Superior temporal gyrus (tissue), 1 donor: ENCODE results near the gene CTDP1.

Source experiments
- DNase-seq: peaks from one replicate; pipeline ENCODE4 v3.0.0-alpha.2; 2016; ENCODE audit errors: extremely low spot score

CTDP1 gene

DNA sequence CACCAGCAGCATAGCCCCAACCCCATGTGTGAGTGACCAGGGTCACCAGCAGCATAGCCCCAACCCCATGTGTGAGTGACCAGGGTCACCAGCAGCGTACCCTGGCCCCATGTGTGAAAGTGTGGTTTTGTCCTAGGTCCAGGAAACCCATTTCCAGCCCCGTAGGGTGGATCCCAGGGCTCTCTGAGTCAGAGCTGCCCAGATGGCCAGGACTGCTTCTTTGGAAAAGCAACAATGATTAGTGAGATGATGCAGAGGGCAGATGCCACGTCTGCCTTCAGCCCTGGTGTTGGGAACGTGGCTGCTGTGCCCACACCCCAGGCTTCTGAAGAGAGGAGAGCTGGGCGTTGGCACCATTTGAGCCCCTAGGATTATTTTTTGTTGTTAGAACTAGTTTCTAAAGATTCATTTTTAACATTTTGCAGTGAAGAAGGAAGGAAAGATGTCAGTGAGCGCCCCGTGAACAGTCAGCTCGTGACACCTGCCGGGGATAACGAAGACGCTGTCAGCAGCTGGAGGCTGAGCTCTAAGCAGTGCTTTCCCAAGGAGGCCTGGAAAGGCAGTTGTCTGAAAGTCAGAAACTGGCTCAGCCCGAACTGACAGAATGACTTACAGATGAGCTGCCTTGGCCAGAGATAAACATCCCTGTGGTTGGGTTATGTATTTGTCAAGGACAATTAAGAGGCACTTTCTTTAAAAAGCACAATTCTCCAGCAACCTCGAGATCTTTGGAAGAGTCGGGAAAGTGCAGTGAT is 86.1 kb downstream of the CTDP1 start:
- DNase-seq, result no peak

DNA sequence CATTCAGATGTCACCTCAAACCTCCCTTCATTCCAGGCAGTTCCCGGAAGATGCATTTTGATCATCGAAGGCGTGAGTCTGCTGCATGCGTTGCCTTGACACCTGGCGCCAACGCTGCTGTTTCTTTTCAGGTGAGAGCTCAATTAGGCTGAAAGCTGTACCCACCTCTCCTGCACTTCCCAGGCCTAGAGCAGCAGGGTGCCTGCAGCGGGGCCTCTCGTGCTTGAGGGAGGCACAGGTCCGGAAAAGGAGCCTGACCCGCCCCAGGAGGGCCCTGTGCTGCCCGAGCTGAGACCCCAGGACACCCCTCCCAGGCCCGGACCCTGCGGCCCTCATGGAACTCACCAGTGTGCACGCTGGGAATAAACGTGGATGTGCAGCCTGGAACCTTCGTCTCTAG is 86.7 kb downstream of the CTDP1 start:
- DNase-seq, result no peak

DNA sequence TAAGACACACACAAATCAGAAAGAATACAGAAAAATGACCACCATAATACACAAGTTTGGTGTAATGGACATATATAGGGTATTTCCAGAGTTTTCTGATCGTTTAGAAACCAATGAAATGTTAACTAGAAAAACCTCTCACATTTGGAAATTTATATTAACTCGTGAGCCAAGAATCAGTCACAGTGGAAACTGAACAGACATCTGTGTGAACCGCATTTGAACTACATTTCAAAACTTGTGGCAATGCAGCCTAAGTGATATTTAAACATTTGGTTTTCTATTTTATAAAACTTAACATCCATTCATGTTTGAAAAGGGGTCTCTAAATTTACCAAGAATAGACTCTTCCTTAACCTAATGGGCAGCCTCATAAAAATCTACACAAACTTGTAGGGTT is 89.1 kb downstream of the CTDP1 start:
- DNase-seq, result no peak

DNA sequence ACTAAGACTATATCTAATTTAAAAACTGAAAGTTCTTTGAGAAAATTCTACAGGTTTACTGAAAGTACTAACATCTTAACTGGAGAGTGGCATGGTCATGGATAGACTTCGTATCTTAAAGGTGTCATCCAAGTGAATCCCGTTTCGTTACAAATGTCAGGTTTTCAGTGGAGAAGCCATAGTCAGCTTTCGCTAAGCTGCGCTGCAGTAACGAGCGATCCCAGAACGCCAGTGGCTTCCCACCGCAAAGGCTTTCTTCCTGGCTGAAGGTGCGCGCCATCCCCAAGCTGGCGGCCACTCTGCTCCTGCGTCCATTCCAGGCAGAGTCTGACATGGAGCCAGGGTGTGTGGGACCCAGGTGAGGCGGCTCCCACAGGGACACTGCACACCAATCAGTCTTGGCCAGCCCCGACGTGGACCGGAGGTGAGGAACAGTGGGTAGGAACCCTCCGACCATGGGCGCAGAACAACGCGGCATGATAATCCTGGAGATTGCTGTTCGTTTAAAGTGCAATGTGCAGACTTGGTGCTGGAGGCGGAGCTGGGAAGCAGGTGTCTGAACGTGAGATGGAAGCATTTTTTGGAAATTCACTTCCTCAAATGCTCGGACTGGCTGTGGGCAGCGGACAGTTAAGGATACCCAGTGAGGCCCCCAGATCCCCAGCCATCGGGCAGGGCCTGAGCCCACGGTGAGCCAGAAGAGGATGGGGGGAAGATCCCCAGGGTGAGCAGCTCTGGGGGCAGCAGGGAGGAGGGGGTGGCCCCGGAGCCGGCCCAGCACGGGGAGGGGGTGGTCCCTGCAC is 90.3 kb downstream of the CTDP1 start:
- no peak for DNase-seq

DNA sequence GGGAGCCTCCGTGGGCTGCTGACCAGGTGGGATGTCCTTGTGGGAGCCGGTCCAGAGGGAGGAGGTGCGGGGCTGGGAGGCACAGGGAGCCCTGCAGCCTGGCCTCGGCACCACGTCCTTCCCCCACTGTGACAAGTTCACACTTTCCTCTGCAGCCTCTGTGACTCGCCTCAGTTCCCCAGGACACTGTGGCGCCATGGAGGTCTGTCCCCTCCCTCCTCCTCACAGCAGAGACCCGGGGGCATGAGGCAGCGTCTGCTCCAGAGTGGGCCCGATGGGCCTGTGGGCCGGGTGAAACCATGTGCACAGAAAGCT is 90.9 kb downstream of the CTDP1 start:
- no peak for DNase-seq

- no peak for DNase-seq
These were observed 91.2 kb downstream of the CTDP1 start for GRCh38 chr18:79770826-79771225.

- no peak for DNase-seq
These were observed 92.0 kb downstream of the CTDP1 start for GRCh38 chr18:79771446-79772107.

DNA sequence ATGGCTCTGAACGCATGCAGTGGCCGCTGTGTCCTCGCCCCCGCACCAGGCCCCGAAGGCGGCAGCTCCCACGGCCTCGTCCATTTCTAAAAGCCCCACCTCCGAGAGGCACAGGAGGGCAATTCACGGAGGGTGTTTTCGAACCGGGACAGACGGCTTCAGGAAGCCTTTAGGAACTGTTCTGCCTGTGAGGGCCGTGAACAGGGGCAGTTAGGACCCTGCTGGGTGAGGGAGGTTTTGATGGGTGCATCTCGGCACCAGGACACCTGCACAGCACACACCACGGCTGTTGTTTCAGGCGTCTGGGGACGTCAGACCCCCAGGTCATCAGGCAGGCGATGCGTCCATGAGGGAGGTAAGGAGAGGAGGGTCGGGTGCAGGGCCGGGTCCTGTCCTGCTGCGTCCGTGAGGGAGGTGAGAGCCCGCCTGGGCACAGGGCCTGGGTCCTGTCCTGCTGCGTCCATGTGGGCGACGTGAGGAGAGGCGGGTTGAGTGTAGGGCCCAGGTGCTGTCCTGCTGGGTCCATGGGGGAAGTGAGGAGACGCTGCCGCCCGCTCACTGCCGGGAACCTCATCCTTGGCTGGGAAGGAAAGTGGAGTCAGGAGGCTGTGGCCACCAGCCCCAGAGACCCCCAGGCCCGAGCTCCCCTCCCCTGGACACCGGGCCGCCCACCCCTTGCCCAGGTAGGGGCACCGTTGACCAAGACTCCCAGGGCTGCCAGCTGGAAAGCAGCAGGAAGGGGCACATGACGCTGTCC is 92.7 kb downstream of the CTDP1 start:
- DNase-seq, result no peak

- DNase-seq, result no peak
These were observed 93.5 kb downstream of the CTDP1 start for GRCh38 chr18:79772865-79773696.

- no peak for DNase-seq
These were observed 94.5 kb downstream of the CTDP1 start for GRCh38 chr18:79774111-79774510.

GRCh38 chr18:79775441-79776221 is 96.0 kb downstream of the CTDP1 start:
- no peak for DNase-seq

- no peak for DNase-seq
These were observed 97.1 kb downstream of the CTDP1 start for GRCh38 chr18:79776674-79777073.

GRCh38 chr18:79778291-79778791 is 98.7 kb downstream of the CTDP1 start:
- no peak for DNase-seq

GRCh38 chr18:79779021-79779699 is 99.6 kb downstream of the CTDP1 start:
- DNase-seq, result no peak

- DNase-seq, result no peak
These were observed 100.1 kb downstream of the CTDP1 start for GRCh38 chr18:79779700-79780190.

DNA sequence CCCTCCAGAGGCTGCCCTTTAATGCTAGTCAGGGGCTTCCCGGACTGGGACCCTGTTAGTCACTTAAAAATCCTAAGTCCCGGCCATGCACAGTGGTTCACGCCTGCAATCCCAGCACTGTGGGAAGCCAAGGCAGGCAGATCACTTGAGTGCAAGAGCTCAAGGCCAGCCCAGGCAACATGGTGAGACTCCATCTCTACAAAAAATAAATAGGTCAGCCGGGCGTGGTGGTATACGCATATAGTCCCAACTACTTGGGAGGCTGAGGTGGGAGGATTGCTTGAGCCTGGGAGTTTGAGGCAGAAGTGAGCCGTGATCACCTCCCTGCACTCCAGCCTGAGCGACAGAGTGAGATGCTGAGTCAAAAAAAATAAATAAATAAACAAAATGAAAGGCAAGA is 100.9 kb downstream of the CTDP1 start:
- DNase-seq, result no peak

- DNase-seq, result no peak
These were observed 101.8 kb downstream of the CTDP1 start for GRCh38 chr18:79781331-79781941.

GRCh38 chr18:79782566-79783308 is 103.1 kb downstream of the CTDP1 start:
- DNase-seq, result no peak
